NCI-H748 treated with DMSO at 0.1 percent for 48 hours (cell line): ENCODE results near the gene THBS2.
"Not testable (repeated sequence)": the region's sequence is repeated elsewhere in the genome, so short reads cannot be mapped to it uniquely, and the experiment has no call there.

Experiments
- DNase-seq: peaks from one replicate; lab custom pipeline; 2025; lab: John Stamatoyannopoulos, UW

THBS2 gene

DNA sequence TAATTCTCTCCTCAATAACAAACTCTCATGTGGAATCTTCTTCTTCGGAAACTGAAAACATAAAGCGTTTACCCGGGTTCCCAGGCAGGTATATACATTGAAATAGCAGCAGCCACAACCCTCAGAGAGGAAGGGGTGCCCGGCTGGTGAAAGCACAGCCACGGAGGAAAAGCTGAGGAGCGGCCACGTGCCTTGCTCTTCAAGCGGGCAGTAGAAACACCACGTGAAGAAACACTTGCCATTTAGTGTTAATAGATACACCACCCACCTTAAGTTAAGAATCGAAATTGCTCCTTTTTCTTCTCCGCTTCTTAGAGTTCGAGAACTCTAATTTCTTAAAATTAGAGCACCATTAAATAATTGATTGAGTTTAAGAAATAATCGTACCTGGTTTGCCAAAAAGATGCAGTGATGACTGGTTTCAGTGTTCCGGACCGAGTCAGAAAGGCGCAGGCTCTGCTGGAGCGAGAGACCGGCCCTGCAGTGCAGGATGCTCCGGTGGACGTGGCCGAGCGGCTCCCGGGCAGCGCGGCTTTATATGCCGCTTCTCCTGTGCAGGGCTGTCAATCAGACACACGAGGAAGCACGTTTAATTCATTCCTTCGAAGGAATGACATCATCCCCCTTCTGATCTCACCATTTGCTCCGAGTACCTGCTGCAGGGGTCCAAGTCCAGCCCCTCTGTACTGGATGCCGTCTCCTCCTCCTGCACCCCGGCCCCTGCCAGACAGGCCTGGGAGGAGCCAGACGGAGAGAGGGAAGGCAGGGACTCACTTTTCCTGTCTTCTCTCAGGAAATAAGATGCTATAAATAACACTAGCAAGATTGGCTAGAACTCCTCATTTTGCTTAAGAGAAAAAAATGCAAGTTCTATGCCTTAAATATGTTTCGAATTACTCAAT lies at the start of gene THBS2:
Gene THBS2 (minus strand): TSS at position 510 of the 902 bp plus-strand sequence. CDS start 3,062 bp downstream, outside the sequence.
- no peak for DNase-seq

GRCh38 chr6:169302716-169303115 lies 49.1 kb upstream of the THBS2 start:
- no peak for DNase-seq

DNA sequence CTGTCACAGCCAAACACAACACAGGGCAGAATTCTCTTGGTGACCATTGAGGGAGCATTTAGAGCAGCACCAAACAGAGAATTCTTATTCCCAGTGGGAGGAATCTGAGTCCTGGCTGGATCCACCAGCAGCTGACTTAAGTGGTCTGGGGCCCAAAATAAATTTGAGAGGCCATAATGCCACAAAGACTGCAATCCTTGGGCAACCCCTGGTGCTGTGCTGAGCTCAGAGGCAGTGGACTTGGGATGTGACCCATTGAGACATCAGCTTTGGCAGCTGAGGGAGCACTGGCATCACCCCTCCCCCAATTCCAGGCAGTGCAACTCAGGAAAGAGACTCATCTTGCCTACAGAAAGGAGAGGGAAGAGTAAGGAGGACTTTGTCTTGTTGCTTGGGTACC lies 48.6 kb upstream of the THBS2 start:
- DNase-seq: no peak

- no peak for DNase-seq
These were observed 47.3 kb upstream of the THBS2 start for GRCh38 chr6:169300916-169301315.

DNA sequence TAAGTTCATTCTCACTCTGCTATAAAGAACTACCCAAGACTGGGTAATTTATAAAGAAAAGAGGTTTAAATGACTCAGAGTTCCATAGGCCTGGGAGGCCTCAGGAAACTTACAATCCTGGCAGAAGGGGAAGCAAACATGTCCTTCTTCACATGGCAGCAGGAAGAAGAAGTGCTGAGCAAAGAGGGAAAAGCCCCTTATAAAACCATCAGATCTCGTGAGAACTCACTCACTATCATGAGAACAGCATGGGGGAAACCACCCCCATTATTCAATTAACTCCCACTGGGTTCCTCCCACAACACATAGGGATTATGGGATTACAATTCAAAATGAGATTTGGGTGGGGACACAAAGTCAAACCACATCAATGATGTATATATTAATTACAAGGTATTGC lies 45.0 kb upstream of the THBS2 start:
- DNase-seq: not testable (repeated sequence)

DNA sequence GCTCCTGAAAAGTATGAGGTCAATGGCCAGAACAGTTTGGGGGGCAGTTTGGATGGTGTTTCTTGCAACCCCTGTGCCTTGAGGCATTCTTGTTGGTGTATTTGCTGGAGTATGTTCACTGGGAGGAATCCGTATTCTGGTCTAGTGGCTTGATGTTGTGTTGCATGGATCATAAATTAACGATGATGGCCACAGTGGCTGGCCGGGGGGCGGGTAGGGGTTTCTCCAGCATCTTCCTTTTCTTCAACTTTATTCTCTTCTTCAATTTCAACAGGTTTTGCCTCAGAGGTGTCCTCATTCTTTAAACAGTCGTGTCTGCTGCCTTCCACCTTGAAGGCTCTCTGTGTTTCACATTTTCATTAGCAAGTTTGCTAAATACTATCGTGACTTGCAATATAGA lies 43.0 kb upstream of the THBS2 start:
- no peak for DNase-seq

DNA sequence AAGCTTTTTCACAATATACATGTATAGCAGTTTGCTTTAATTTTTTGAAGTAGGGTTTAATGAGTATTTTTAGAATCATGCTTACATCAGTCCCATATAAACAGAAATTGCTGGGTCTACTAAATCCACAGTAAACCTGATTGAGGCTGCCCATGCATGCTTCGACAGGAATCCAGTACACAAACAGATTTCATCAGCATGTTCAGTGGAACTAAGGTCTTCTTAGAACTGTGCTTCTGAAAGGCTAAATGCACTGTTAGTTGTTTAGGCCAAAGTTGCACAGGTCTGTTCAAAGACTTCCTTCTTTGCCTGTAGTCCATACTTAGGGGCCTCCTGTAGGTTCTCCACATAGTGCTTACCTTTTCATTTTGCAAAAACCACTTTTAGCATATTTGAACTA lies 42.5 kb upstream of the THBS2 start:
- DNase-seq: no peak

GRCh38 chr6:169293196-169293595 lies 39.5 kb upstream of the THBS2 start:
- no peak for DNase-seq

- DNase-seq: no peak
These were observed 38.9 kb upstream of the THBS2 start for GRCh38 chr6:169292338-169293124.

DNA sequence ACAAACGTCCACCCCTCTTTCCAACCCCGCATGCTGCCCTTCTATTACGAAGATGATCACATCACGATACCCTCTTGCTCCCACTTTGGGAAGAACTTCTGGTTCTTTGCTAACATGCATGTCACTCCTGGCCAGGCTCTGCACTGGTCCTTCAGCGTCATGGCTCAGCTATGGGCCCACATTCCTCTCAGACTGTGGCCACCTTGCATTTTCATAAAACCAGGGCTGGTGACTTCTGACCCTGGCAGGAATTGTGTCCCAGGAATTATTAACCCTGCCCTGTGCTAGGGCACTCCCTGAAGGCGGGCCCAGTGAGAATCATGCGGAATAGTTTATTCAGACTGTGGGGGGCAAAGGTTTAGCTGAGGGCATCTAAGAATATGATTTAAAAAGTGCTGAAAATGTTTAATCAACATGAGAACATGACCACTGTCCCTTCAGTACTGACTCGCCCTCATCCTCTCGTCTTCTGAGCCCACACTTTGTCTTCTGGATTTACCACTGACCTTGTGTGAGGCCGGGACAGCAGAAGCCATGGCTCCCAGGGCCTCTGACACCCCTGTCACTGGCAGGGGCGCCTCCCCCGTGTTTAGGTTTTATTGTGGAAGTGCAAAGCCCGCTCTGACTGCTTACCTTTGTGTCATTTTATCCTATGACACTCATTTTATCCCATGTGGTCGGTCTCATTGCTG lies 38.1 kb upstream of the THBS2 start:
- no peak for DNase-seq

DNA sequence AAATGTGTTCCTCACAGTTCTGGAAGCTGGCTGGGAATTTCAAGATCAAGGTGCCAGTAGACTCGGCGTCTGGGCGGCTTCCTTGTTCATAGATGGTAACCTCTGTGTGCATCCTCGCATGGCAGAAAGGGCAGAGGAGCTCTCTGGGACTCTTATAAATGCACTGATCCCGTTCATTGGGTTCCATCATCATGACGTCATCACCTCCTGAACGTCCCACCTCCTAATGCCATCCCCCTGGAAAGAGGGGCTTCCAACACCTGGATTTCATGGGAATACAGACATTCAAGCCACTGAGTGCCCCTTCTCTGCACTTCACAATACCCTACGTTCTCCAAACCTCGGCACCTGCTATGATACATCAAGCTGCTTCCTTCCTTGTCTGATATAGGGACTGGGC lies 37.5 kb upstream of the THBS2 start:
- DNase-seq: no peak

- DNase-seq: no peak
These were observed 36.1 kb upstream of the THBS2 start for GRCh38 chr6:169289619-169290339.

DNA sequence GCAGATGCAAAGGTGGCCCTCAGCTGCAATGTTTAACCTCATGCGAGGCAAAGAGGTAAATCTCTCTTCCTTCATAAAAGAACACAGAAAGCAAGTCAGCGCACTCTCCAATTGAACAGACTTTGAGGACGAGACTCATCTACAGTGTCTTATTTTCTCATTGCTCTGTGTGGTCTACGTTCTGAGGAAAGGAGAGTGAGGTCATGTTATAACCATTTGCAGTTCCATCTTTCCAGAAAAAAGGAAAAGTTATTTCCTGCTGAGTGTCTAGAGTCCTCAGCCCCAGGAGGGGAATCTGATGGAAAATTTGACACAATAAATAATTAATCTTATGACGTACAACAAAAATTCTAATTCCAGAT lies 35.6 kb upstream of the THBS2 start:
- no peak for DNase-seq

GRCh38 chr6:169288591-169288990 lies 34.9 kb upstream of the THBS2 start:
- no peak for DNase-seq

- no peak for DNase-seq
These were observed 34.0 kb upstream of the THBS2 start for GRCh38 chr6:169287675-169288074.

DNA sequence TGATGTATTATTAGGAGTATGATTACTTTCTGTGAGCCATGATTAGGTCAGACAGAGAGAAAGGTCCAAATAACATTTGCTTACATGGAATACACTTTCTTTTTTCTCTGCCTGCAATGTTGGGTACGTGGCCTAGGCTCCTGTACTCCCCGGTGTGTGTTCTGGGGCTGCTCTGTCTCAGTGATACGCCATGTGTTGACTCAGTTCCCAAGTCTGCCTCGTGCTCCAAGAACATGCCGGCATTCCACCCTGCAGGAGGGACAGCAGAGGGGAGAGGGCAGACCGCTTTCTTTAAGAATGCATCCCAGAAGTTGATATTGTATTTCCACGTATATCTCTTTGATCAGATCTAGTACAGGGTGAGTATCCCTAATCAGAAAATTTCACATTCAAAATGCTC lies 33.3 kb upstream of the THBS2 start:
- DNase-seq: no peak

DNA sequence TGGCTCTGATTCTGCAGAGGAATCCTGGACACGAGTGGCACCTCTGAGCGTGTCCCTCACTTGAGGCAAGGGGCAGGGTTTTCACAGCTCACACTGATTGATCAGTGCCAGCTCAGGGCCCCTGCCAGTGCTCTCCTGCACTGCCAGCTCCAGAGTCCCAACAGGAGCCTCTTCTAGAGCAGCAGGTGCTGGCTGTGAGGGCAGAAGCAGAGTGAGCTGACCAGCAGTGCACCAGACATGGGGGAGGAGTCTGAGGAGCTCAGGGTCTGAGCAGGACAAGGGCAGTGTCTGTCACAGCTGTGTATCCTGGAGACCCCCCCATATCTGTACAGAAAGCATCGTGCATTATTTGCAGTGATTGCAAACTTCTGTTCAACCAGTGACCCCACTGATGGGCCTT lies 31.5 kb upstream of the THBS2 start:
- DNase-seq: no peak

GRCh38 chr6:169283924-169284323 lies 30.3 kb upstream of the THBS2 start:
- DNase-seq: no peak

DNA sequence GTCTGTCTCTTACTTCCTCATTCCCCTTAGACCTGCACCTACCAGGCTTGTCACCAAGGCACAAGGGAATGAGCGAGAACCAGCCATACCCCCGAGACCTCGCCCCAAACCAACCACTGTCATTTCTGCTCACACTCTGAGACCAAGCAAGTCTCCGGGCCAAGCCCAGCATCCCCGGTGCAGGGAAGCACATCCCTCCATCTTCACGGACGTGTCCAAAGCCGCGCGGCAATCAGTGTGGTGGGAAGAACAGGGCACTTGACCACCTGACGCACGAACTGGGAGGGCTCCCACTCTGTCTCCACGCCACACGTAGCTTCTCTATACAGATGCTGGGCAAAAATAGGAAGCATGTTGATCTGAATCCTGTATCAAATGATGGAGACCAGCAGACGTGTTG lies 28.4 kb upstream of the THBS2 start:
- DNase-seq: no peak

GRCh38 chr6:169277619-169278018 lies 24.0 kb upstream of the THBS2 start:
- DNase-seq: no peak

- no peak for DNase-seq
These were observed 21.1 kb upstream of the THBS2 start for GRCh38 chr6:169274781-169275180.

DNA sequence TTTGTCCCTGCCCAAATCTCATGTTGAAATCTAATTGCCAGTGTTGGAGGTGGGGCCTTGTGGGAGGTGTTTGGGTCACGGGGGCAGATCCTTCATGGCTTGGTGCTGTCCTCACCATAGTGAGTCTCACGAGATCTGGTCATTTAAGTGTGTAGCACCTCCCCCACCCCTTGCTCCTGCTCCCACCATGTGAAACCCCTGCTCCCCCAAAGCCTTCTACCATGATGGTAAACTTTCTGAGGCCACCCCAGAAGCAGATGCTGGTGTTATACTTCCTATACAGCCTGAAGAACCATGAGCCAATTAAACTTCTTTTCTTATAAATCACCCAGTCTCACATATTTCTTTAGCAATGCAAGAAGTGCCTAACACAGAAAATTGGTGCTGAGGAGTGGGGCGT lies 19.9 kb upstream of the THBS2 start:
- DNase-seq: no peak
